Hepatocyte (in vitro differentiated cells): ENCODE measurements around the gene IFI30. TPM values are rescaled to one million over a fixed set of nuclear protein-coding genes. Genes with fewer than 3 reads are reported as not detected.

Experiments
- DNase-seq: peaks from one replicate; pipeline ENCODE4 v3.0.0-alpha.2; 2016; ENCODE audit warnings: low spot score
- H2AFZ ChIP-seq: fragments of 200-600 bp; sonication (generic); 2 replicates; pipeline ENCODE4 v1.6.0; 2016; ENCODE audit warnings: antibody characterized with exemption, mild to moderate bottlenecking
- H3K27ac ChIP-seq: fragments of 200-600 bp; sonication (generic); 2 replicates; pipeline ENCODE4 v1.5.1; 2016; ENCODE audit warnings: mild to moderate bottlenecking
- H3K27me3 ChIP-seq: fragments of 200-600 bp; sonication (generic); 2 replicates; pipeline ENCODE4 v1.6.1; 2016
- H3K36me3 ChIP-seq: fragments of 200-600 bp; sonication (generic); replicated peaks from 2 replicates; pipeline ENCODE4 v1.5.1; 2016; ENCODE audit warnings: low read depth; ENCODE audit not compliant: insufficient read depth
- H3K4me1 ChIP-seq: fragments of 200-600 bp; sonication (generic); 2 replicates; pipeline ENCODE4 v1.5.1; 2016; ENCODE audit warnings: mild to moderate bottlenecking, moderate library complexity; ENCODE audit not compliant: insufficient read depth
- H3K4me2 ChIP-seq: fragments of 200-600 bp; sonication (generic); 2 replicates; pipeline ENCODE4 v1.6.0; 2016
- H3K4me3 ChIP-seq: fragments of 200-600 bp; sonication (generic); 2 replicates; pipeline ENCODE4 v1.5.1; 2016; ENCODE audit warnings: mild to moderate bottlenecking
- H3K79me2 ChIP-seq: fragments of 200-600 bp; sonication (generic); 2 replicates; pipeline ENCODE4 v1.6.0; 2017; ENCODE audit warnings: mild to moderate bottlenecking
- H3K9me2 ChIP-seq: fragments of 200-600 bp; sonication (generic); replicated peaks from 2 replicates; pipeline ENCODE4 v1.6.0; 2017; ENCODE audit warnings: mild to moderate bottlenecking; ENCODE audit not compliant: insufficient read depth
- H3K9me3 ChIP-seq: fragments of 200-600 bp; sonication (generic); 2 replicates; pipeline ENCODE4 v1.5.1; 2016; ENCODE audit warnings: low read depth, mild to moderate bottlenecking
- H4K20me1 ChIP-seq: fragments of 200-600 bp; sonication (generic); 2 replicates; pipeline ENCODE4 v1.6.0; 2016; ENCODE audit warnings: mild to moderate bottlenecking; ENCODE audit not compliant: insufficient read depth, poor library complexity, severe bottlenecking
- CTCF ChIP-seq: fragments of 200-600 bp; sonication (generic); IDR thresholded peaks from 2 replicates; pipeline ENCODE4 v1.5.1; 2016; ENCODE audit warnings: antibody characterized with exemption, mild to moderate bottlenecking; ENCODE audit not compliant: poor library complexity
- EZH2 ChIP-seq: fragments of 200-600 bp; sonication (generic); IDR thresholded peaks from 2 replicates; pipeline ENCODE4 v1.6.1; 2016; ENCODE audit warnings: antibody characterized with exemption, mild to moderate bottlenecking, borderline replicate concordance
- EZH2phosphoT487 ChIP-seq: fragments of 200-600 bp; sonication (generic); IDR thresholded peaks from one replicate; pipeline ENCODE4 v1.6.1; 2018; ENCODE audit warnings: antibody characterized with exemption, mild to moderate bottlenecking, low read depth, moderate library complexity; ENCODE audit not compliant: unreplicated experiment, severe bottlenecking
- WGBS: methylation state at CpG from one replicate; pipeline ENCODE4 v1.1.6; 2016; ENCODE audit warnings: low lambda C conversion rate; ENCODE audit errors: missing lambda C conversion rate; 5-methylcytosine and 5-hydroxymethylcytosine counted together
- polyA plus RNA-seq: library from polyadenylated mRNA; unstranded; fragments of >200 nt; fragmentation: Nextera tagmentation; extraction: Ambion mirVana; gene quantifications from 2 replicates; pipeline ENCODE4 v1.2.1, GENCODE V29; 2016
- total RNA-seq: library from RNA; depleted of rRNA; stranded (reverse); fragments of >200 nt; gene quantifications from 2 replicates; pipeline ENCODE4 v1.2.3, GENCODE V29; 2014

The IFI30 gene
- total and polyA plus RNA-seq, 2 experiments from 2014 or later = 95.7 to 170 TPM

- Histone ChIP-seq H3K9me3 (no peaks in the 10 kb centered on the region), H2AFZ (no peak overlapping the region), H3K79me2 (no peaks in the 10 kb centered on the region), H3K4me1 (no peaks in the 10 kb centered on the region), H3K4me3 (no peak overlapping the region), H3K36me3 (no peaks in the 10 kb centered on the region), H4K20me1 (no peaks in the 10 kb centered on the region), H3K27me3 (no peaks in the 10 kb centered on the region), H3K4me2 (no peak overlapping the region), H3K9me2 (no peaks in the 10 kb centered on the region), H3K27ac (no peak overlapping the region)
- TF ChIP-seq EZH2 (no peak), CTCF (no peak), EZH2phosphoT487 (no peak)
- DNase-seq = no peak
- WGBS = 95% methylated on average over 3 of the region's 3 CpGs
Measured at GRCh38 chr19:18128044-18128443, 45.6 kb upstream of the IFI30 start.

DNA sequence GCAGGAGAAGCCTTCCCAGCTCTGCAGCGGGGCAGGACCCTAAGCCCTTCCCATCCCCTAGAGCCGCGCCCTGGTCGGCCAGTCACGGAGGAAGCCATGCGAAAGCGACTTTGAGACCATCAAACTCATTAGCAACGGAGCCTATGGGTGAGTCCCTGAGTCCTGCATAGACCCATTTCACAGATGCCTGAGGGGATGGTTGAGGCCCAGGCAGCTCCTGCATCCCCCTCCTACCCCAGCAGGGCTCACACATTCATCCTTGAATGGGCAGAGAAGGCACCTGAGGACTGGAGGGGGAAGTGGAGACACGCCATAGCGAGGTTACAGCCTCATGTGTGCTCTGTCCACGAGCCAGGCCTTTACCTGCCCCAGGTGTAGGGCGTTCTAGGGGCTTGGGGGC lies 44.8 kb upstream of the IFI30 start:
- WGBS = 96% methylated on average over 12 of the region's 12 CpGs
- H3K4me1 ChIP-seq = no peaks in the 10 kb centered on the region
- H3K79me2 ChIP-seq = no peaks in the 10 kb centered on the region
- no peaks in the 10 kb centered on the region for H3K27me3 ChIP-seq
- H2AFZ ChIP-seq = no peak overlapping the region
- H3K4me3 ChIP-seq = no peak overlapping the region
- H3K9me2 ChIP-seq = no peaks in the 10 kb centered on the region
- no peak overlapping the region for H3K27ac ChIP-seq
- no peaks in the 10 kb centered on the region for H3K9me3 ChIP-seq
- DNase-seq = no peak
- no peak overlapping the region for H3K4me2 ChIP-seq
- TF ChIP-seq CTCF (no peak), EZH2phosphoT487 (no peak), EZH2 (no peak)
- no peaks in the 10 kb centered on the region for H3K36me3 ChIP-seq
- H4K20me1 ChIP-seq = no peaks in the 10 kb centered on the region

DNA sequence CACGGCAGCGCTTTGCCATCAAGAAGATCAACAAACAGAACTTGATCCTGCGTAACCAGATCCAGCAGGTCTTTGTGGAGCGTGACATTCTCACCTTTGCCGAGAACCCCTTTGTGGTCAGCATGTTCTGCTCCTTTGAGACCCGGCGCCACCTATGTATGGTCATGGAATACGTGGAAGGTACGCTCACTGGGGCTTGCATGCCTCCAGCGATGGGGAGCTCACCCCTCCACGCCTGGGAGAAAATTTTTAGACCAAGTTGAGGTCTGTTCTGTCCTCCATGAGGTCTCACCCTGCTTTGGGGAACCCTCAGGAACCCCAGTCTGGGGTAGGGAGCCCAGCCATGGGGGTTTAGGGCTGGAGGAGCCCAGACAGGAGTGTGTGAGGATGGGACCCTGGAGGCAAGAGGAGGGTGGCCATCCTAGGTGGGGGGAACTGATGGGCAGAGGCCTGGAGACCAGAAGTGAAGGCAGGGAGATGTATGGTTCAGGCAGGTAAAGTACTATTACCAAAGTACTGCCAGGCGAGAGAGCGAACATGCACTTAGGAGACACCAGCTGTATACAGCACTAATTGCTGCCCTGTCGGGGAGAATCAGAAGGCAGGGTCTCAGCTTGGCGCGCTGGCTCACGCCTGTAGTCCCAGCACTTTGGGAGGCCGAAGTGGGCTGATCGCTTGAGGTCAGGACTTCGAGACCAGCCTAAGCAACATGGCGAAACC lies 42.9 kb upstream of the IFI30 start:
- Histone ChIP-seq H3K79me2 (no peaks in the 10 kb centered on the region), H3K4me1 (peaks cover 6% of the 10 kb centered on the region), H4K20me1 (no peaks in the 10 kb centered on the region), H3K4me2 (no peak overlapping the region), H3K27ac (no peak overlapping the region), H3K9me3 (no peaks in the 10 kb centered on the region), H3K4me3 (no peak overlapping the region), H3K36me3 (no peaks in the 10 kb centered on the region), H3K9me2 (no peaks in the 10 kb centered on the region), H3K27me3 (no peaks in the 10 kb centered on the region), H2AFZ (no peak overlapping the region)
- TF ChIP-seq CTCF = no peak
- TF ChIP-seq EZH2phosphoT487 = no peak
- TF ChIP-seq EZH2 = no peak
- DNase-seq = no peak
- 93% methylated on average over 21 of the region's 21 CpGs for WGBS
